ENCODE results near the gene ZFR2.

- TF ChIP-seq CTCF (IDR thresholded peaks at IDR 0.05) (no peak), POLR2A (IDR thresholded peaks at IDR 0.05) (no peak)
Observed at GRCh38 chr19:3803114-3803888, 65.5 kb downstream of the ZFR2 start.

All from tibial nerve (tissue), 3 donors.